HepG2 (cell line): ENCODE data around the gene DALRD3. TPM values are rescaled to one million over a fixed set of nuclear protein-coding genes. Genes with fewer than 3 reads are reported as not detected.

ENCODE experiments used
- GATAD1 ChIP-seq: IDR thresholded peaks from 2 replicates; pipeline ENCODE4 v1.6.1; 2016; ENCODE audit warnings: missing genetic modification reagents, missing compliant biosample characterization
- GLI4 ChIP-seq: sonication (generic); formaldehyde crosslinking; IDR thresholded peaks from 2 replicates; pipeline ENCODE4 v1.5.1; 2020; ENCODE audit warnings: missing genetic modification reagents, mild to moderate bottlenecking, moderate library complexity, borderline replicate concordance
- HNRNPK ChIP-seq: fragments of 200-400 bp; formaldehyde crosslinking; IDR thresholded peaks from 2 replicates; pipeline ENCODE4 v1.6.1; 2018; ENCODE audit warnings: low read length, low read depth, moderate library complexity, mild to moderate bottlenecking; ENCODE audit not compliant: poor library complexity, severe bottlenecking
- KAT8 ChIP-seq: IDR thresholded peaks from 2 replicates; pipeline ENCODE4 v1.6.1; 2016; ENCODE audit warnings: missing genetic modification reagents, missing compliant biosample characterization
- MAX ChIP-seq: IDR thresholded peaks from 2 replicates; pipeline ENCODE4 v1.6.1; 2012; ENCODE audit warnings: inconsistent platforms
- MEIS2 ChIP-seq: sonication (generic); formaldehyde crosslinking; IDR thresholded peaks from 2 replicates; pipeline ENCODE4 v1.9.0; 2021; ENCODE audit warnings: mild to moderate bottlenecking, missing genetic modification reagents
- MYC ChIP-seq: sonication (generic); formaldehyde crosslinking; IDR thresholded peaks from 2 replicates; pipeline ENCODE4 v1.9.0; 2021; ENCODE audit warnings: missing genetic modification reagents, borderline replicate concordance
- POGK ChIP-seq: sonication (generic); formaldehyde crosslinking; conservative IDR thresholded peaks from 2 replicates; pipeline ENCODE4 v1.8.0; 2022; ENCODE audit warnings: mild to moderate bottlenecking, moderate library complexity, missing genetic modification reagents
- SMARCE1 ChIP-seq: fragments of 450-650 bp; IDR thresholded peaks from 2 replicates; pipeline ENCODE4 v1.6.1; 2017; ENCODE audit warnings: borderline replicate concordance
- STAT6 ChIP-seq: sonication (generic); formaldehyde crosslinking; IDR thresholded peaks from 2 replicates; pipeline ENCODE4 v1.4.0; 2020; ENCODE audit warnings: missing genetic modification reagents, mild to moderate bottlenecking, borderline replicate concordance
- ZFYVE20 ChIP-seq: sonication (generic); formaldehyde crosslinking; IDR thresholded peaks from 2 replicates; pipeline ENCODE4 v1.8.0; 2023; ENCODE audit warnings: low read depth, mild to moderate bottlenecking, moderate library complexity, missing genetic modification reagents, borderline replicate concordance
- ZMAT3 ChIP-seq: sonication (generic); formaldehyde crosslinking; conservative IDR thresholded peaks from 2 replicates; pipeline ENCODE4 v1.7.0; 2021; ENCODE audit warnings: missing genetic modification reagents
- ZNF251 ChIP-seq: sonication (generic); formaldehyde crosslinking; IDR thresholded peaks from 2 replicates; pipeline ENCODE4 v1.9.0; 2021; ENCODE audit warnings: mild to moderate bottlenecking, missing genetic modification reagents
- ZNF432 ChIP-seq: sonication (generic); formaldehyde crosslinking; IDR thresholded peaks from 2 replicates; pipeline ENCODE4 v1.5.0; 2020; ENCODE audit warnings: missing genetic modification reagents, mild to moderate bottlenecking, borderline replicate concordance
- ZNF451 ChIP-seq: sonication (generic); formaldehyde crosslinking; IDR thresholded peaks from 2 replicates; pipeline ENCODE4 v1.5.0; 2020; ENCODE audit warnings: mild to moderate bottlenecking, missing genetic modification reagents
- ZNF576 ChIP-seq: sonication (generic); formaldehyde crosslinking; IDR thresholded peaks from 2 replicates; pipeline ENCODE4 v1.4.0; 2020; ENCODE audit warnings: mild to moderate bottlenecking, missing genetic modification reagents
- polyA plus RNA-seq, 8 experiments: library from polyadenylated mRNA; depleted of rRNA in 3 of 8; stranded (reverse) in 7 of 8; unstranded in 1 of 8; fragments of >200 nt; fragmentation: Illumina TruSeq in 4 of 8; extraction: Trizol in 4 of 8; gene quantifications; 2 replicates each; pipeline versions ENCODE4 v1.2.1 to v1.2.3, GENCODE V29; 2011 to 2016; ENCODE audit warnings: low read depth in 4 of 8, missing spikeins in 1 of 8, mixed read lengths in 1 of 8; ENCODE audit not compliant: insufficient read depth in 1 of 8
- total RNA-seq, 5 experiments: library from RNA; depleted of rRNA; stranded (reverse); fragments of >200 nt; fragmentation: Illumina TruSeq; extraction: Trizol; gene quantifications; 2 replicates each; pipeline ENCODE4 v1.2.3, GENCODE V29; 2016; ENCODE audit warnings: low read depth in 1 of 5
- TF ChIP-seq, protein P1 (sequence below): sonication (generic); formaldehyde crosslinking; IDR thresholded peaks from 2 replicates; pipeline ENCODE4 v1.4.0; 2020; ENCODE audit warnings: missing genetic modification reagents
- TF ChIP-seq, protein P2 (sequence below): sonication (generic); formaldehyde crosslinking; IDR thresholded peaks from 2 replicates; pipeline ENCODE4 v1.8.1; 2023; ENCODE audit warnings: mild to moderate bottlenecking, missing genetic modification reagents
- TF ChIP-seq, protein P3 (sequence below): sonication (generic); formaldehyde crosslinking; IDR thresholded peaks from 2 replicates; pipeline ENCODE4 v1.4.0; 2020; ENCODE audit warnings: mild to moderate bottlenecking, missing genetic modification reagents

The DALRD3 gene
- total and polyA plus RNA-seq, 2 of the 13 experiments (the other 11 are each of a cell fraction or from before 2014, with no cell fraction given) = 19.9 to 36.5 TPM

DNA sequence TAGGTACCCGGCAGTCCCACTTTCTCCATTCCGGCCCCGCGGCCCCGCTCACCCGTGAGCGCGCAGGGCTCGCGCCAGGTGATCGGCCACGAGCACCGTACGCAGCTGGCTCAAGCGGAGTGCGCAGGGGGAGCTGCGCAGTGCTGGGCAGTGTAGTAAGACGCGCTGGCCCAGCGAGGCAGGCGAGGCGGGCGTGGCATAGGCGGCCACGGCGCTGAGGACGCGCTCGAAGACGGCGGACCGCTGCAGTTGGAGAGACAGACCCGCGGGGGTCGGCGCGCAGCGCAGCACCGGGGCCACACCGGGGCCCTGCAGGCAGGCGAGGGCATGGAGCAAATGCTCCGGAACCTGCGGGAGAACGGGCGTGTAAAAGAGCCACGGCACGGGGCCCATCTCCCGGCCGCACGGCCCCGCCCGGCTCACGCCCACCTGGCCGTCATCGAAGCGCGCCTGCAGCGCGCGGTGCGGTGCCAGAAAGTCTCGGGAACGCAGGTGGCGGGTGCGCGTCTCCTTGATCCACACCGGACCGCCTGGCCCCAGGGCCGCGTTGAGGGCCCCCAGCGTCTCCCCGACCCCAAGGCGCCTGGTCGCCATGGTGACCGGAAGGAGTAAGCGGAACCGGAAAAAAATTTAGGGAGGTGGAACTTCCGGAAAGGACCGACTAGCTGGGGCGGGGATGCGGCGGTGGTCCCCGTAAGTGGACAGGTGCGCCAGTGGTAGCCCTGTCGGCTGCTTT lies at the start of gene DALRD3 (continued):
- TF ChIP-seq, protein P1, sequence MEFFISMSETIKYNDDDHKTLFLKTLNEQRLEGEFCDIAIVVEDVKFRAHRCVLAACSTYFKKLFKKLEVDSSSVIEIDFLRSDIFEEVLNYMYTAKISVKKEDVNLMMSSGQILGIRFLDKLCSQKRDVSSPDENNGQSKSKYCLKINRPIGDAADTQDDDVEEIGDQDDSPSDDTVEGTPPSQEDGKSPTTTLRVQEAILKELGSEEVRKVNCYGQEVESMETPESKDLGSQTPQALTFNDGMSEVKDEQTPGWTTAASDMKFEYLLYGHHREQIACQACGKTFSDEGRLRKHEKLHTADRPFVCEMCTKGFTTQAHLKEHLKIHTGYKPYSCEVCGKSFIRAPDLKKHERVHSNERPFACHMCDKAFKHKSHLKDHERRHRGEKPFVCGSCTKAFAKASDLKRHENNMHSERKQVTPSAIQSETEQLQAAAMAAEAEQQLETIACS (CRISPR knock-in tag) = peak; percentile 91
- TF ChIP-seq GATAD1 (CRISPR knock-in tag) = peak; percentile 77
- TF ChIP-seq MEIS2 (CRISPR knock-in tag) = peak; percentile 64; the same call in 1 of the 2 replicates
- TF ChIP-seq, protein P2, sequence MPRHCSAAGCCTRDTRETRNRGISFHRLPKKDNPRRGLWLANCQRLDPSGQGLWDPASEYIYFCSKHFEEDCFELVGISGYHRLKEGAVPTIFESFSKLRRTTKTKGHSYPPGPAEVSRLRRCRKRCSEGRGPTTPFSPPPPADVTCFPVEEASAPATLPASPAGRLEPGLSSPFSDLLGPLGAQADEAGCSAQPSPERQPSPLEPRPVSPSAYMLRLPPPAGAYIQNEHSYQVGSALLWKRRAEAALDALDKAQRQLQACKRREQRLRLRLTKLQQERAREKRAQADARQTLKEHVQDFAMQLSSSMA = 0 out of 2 replicates have a peak, but pooled peaks have one; percentile 59
- no peak for TF ChIP-seq ZFYVE20 (CRISPR knock-in tag)
- no peak for TF ChIP-seq ZNF432 (CRISPR knock-in tag)
- TF ChIP-seq ZNF251 (CRISPR knock-in tag) = no peak
- no peak; the same call in 1 of the 2 replicates for TF ChIP-seq ZNF576
- TF ChIP-seq SMARCE1 = no peak
- TF ChIP-seq ZMAT3 (CRISPR knock-in tag) = no peak; the same call in 1 of the 2 replicates
- TF ChIP-seq MAX = peak; percentile 77
- peak; percentile 74 for TF ChIP-seq KAT8 (CRISPR knock-in tag)
- TF ChIP-seq STAT6 = peak; percentile 67; the same call in 1 of the 2 replicates
- TF ChIP-seq HNRNPK = peak; percentile 26
- TF ChIP-seq, protein P3, sequence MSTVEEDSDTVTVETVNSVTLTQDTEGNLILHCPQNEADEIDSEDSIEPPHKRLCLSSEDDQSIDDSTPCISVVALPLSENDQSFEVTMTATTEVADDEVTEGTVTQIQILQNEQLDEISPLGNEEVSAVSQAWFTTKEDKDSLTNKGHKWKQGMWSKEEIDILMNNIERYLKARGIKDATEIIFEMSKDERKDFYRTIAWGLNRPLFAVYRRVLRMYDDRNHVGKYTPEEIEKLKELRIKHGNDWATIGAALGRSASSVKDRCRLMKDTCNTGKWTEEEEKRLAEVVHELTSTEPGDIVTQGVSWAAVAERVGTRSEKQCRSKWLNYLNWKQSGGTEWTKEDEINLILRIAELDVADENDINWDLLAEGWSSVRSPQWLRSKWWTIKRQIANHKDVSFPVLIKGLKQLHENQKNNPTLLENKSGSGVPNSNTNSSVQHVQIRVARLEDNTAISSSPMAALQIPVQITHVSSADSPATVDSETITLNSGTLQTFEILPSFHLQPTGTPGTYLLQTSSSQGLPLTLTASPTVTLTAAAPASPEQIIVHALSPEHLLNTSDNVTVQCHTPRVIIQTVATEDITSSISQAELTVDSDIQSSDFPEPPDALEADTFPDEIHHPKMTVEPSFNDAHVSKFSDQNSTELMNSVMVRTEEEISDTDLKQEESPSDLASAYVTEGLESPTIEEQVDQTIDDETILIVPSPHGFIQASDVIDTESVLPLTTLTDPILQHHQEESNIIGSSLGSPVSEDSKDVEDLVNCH = 0 out of 2 replicates have a peak, but pooled peaks have one; percentile 28
- TF ChIP-seq POGK (CRISPR knock-in tag) = peak; percentile 83
- peak; percentile 53; the same call in 1 of the 2 replicates for TF ChIP-seq MYC (CRISPR knock-in tag)
- TF ChIP-seq GLI4 (CRISPR knock-in tag) = no peak
- TF ChIP-seq ZNF451 (CRISPR knock-in tag) = no peak
